ENCODE data around the gene MUC20.

Gene MUC20

DNA sequence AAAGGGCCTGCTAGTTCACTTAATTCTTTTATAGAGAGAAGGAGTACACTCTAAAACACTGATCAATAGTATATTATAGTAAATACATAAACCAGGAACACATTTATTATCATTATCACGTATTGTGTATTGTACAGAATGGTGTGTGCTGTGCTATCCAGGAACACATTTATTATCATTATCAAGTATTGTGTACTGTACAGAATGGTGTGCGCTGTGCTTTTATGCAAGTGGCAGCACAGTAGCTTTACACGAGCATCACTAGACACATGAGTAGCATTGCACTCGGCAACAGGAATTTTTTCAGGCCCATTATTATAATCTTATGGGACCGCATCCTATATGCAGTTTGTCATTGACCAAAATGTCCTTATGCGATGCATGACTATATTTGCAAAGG, 20.9 kb upstream of the MUC20 start:
- DNase-seq (ENCODE audit: low read depth) = no peak

DNA sequence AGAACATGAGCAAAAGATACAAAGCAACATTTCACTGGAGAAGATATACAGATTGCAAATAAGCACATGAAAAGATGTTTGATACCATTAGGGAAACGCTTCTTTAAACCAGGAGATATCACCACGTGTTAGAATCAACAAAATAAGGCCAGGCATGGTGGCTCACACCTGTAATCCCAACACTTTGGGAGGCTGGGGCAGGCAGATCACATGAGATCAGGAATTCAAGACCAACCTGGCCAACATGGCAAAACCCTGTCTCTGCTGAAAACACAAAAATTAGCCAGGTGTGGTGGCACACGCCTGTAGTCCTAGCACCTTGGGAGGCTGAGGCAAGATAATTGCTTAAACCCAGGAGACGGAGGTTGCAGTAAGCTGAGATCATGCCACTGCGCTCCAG, 20.5 kb upstream of the MUC20 start:
- DNase-seq (ENCODE audit: low read depth) = no peak
- H3K4me3 ChIP-seq (ENCODE audit: low read depth, low read length) = no peak overlapping the region
- no peak for TF ChIP-seq MYC (IDR thresholded peaks at IDR 0.05; ENCODE audit: low read depth, low read length)
- TF ChIP-seq, protein P1, sequence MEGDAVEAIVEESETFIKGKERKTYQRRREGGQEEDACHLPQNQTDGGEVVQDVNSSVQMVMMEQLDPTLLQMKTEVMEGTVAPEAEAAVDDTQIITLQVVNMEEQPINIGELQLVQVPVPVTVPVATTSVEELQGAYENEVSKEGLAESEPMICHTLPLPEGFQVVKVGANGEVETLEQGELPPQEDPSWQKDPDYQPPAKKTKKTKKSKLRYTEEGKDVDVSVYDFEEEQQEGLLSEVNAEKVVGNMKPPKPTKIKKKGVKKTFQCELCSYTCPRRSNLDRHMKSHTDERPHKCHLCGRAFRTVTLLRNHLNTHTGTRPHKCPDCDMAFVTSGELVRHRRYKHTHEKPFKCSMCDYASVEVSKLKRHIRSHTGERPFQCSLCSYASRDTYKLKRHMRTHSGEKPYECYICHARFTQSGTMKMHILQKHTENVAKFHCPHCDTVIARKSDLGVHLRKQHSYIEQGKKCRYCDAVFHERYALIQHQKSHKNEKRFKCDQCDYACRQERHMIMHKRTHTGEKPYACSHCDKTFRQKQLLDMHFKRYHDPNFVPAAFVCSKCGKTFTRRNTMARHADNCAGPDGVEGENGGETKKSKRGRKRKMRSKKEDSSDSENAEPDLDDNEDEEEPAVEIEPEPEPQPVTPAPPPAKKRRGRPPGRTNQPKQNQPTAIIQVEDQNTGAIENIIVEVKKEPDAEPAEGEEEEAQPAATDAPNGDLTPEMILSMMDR (IDR thresholded peaks at IDR 0.05; ENCODE audit: low read depth, low read length) = no peak
- TF ChIP-seq, protein P2, sequence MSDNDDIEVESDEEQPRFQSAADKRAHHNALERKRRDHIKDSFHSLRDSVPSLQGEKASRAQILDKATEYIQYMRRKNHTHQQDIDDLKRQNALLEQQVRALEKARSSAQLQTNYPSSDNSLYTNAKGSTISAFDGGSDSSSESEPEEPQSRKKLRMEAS (IDR thresholded peaks at IDR 0.05; ENCODE audit: low read depth, low read length) = no peak
- TF ChIP-seq POLR2A (IDR thresholded peaks at IDR 0.05; ENCODE audit: extremely low read depth, insufficient read length) = no peak

More for the DNA sequence above, 20.9 kb upstream of the MUC20 start:
- no peak overlapping the region for H3K4me3 ChIP-seq (ENCODE audit: low read depth, low read length)
- TF ChIP-seq POLR2A (IDR thresholded peaks at IDR 0.05; ENCODE audit: extremely low read depth, insufficient read length) = no peak
- TF ChIP-seq, protein P1 (IDR thresholded peaks at IDR 0.05; ENCODE audit: low read depth, low read length) = no peak
- TF ChIP-seq MYC (IDR thresholded peaks at IDR 0.05; ENCODE audit: low read depth, low read length) = no peak
- TF ChIP-seq, protein P2 (IDR thresholded peaks at IDR 0.05; ENCODE audit: low read depth, low read length) = no peak

DNA sequence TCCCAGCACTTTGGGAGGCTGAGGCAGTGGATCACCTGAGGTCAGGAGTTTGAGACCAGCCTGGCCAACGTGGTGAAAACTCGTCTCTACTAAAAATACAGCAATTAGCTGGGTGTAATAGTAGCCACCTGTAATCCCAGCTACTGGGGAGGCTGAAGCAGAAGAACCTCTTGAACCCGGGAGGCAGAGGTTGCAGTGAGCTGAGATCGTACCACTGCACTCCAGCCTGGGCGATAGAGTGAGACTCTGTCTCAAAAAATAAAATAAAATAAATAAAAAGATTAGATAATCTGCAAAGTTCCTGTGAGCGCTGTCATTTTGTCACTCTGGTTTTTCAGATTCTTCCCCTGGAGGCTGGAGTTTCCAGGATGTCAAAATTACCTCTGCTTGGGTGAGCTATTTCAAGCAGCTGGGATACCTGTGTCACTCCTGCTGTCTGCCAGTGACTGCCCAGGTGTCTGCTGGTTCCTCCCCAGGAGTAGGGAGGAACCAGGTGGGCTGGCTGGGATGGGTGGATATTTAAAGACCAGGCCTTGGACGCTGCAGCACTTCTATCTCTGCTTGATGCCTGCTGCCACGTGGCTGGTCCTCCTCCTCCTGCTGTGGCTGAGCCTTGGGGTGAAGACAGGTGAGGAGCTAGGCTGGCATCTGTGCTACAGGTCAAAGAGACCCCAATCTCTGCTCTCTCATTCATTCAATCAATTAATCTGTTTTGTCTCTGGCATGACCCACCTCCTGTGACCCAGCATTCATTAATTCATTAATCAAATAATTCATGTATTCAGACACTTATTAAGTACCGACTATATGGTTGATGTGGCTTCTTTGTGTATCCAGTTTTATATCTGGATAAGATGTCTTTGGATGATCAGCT, 19.5 kb upstream of the MUC20 start:
- TF ChIP-seq POLR2A (IDR thresholded peaks at IDR 0.05; ENCODE audit: extremely low read depth, insufficient read length) = no peak
- TF ChIP-seq MYC (IDR thresholded peaks at IDR 0.05; ENCODE audit: low read depth, low read length) = no peak
- TF ChIP-seq, protein P1 (IDR thresholded peaks at IDR 0.05; ENCODE audit: low read depth, low read length) = no peak
- TF ChIP-seq, protein P2 (IDR thresholded peaks at IDR 0.05; ENCODE audit: low read depth, low read length) = no peak
- DNase-seq (ENCODE audit: low read depth) = no peak
- no peak overlapping the region for H3K4me3 ChIP-seq (ENCODE audit: low read depth, low read length)

DNA sequence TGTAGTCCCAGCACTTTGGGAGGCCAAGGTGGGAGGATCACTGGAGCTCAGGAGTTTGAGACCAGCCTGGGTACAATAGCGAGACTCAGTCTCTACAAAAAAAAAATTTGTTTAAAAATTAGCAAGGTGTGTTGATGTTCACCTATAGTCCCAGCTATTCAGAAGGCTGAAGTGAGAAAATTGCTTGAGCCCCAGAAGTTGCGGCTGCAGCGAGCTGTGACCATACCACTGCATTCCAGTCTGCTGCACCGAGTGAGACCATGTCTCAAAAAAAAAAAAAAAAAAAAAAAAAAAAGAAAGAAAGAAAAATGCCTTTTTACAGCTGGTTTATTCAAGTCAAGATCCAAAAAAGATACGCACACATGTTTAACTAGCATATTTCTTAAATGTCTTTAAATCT, 17.0 kb upstream of the MUC20 start:
- no peak overlapping the region for H3K4me3 ChIP-seq (ENCODE audit: low read depth, low read length)
- TF ChIP-seq, protein P2 (IDR thresholded peaks at IDR 0.05; ENCODE audit: low read depth, low read length) = no peak
- no peak for TF ChIP-seq POLR2A (IDR thresholded peaks at IDR 0.05; ENCODE audit: extremely low read depth, insufficient read length)
- TF ChIP-seq, protein P1 (IDR thresholded peaks at IDR 0.05; ENCODE audit: low read depth, low read length) = no peak
- no peak for TF ChIP-seq MYC (IDR thresholded peaks at IDR 0.05; ENCODE audit: low read depth, low read length)
- no peak for DNase-seq (ENCODE audit: low read depth)

DNA sequence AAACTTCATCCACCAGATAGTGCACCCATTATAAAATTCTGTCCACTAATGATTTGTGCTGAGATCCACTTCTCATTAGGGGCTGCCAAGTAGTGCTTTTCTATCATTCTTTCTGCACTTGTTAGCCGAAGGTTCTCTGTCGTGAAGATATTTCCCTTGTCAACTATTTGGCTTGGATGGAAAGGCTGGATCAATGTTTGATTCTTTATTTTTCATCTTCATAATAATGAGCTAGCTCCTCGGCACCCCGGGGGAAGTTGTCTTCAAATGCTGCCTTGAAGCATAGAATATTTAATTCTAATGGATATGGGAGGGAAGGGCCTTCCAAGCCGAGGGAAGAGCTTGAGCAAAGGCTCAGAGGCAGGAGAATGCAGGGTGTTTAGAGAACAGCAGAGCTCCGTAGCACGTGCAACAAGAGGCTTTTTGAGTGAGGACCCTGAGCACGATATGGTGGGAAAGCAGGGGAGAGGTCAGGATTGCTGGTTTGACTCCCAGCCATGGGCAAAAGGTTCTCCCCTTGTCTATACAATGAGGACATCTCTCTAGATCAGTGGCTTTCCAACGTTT, 16.3 kb upstream of the MUC20 start:
- no peak overlapping the region for H3K4me3 ChIP-seq (ENCODE audit: low read depth, low read length)
- no peak for TF ChIP-seq MYC (IDR thresholded peaks at IDR 0.05; ENCODE audit: low read depth, low read length)
- TF ChIP-seq, protein P1 (IDR thresholded peaks at IDR 0.05; ENCODE audit: low read depth, low read length) = no peak
- TF ChIP-seq, protein P2 (IDR thresholded peaks at IDR 0.05; ENCODE audit: low read depth, low read length) = no peak
- TF ChIP-seq POLR2A (IDR thresholded peaks at IDR 0.05; ENCODE audit: extremely low read depth, insufficient read length) = no peak
- DNase-seq (ENCODE audit: low read depth) = no peak

All from NB4 (cell line).